GM15510 (cell line): ENCODE data around the gene GRM5.

Experiments
- POLR2A ChIP-seq: IDR thresholded peaks from 3 replicates; pipeline ENCODE4 v1.6.1; 2011; ENCODE audit warnings: borderline replicate concordance; ENCODE audit not compliant: insufficient read length; ENCODE audit errors: extremely low read depth

Gene GRM5

DNA sequence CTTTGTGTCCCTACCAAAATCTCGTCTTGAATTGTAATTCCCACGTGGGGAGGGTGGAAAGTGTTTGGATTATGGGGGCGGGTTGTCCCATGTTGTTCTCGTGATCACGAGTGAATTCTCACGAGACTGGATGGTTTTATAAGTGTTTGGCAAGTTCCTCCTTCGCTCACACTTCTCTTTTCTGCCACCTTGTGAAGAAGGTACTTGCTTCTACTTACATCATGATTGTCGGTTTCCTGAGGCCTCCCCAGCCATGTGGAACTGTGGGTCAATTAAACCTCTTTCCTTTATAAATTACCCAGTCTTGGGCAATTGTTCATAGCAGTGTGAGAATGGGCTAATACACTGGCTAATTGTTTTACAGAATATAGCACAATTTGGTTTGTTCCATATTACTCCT is 326.3 kb downstream of the GRM5 start:
- no peak for TF ChIP-seq POLR2A

DNA sequence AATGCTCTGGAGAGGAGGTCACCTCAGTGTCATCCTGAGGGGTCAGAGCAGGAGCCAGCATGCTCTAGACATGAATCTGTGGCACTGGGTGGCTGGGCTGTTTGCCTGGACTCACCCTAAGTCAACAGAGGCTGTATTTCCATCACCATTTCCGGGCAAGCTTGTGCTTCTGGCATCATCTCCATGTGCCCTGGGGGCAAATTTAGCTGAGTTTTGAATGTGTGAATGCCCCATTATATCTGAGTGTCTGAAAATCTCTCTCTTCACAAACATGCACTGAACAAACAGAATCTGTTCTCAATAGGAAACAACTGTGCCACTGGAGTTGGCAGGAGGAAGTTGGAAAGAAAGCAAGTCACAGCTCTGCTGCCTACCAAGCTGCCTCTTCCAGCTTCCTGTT is 356.2 kb downstream of the GRM5 start:
- no peak for TF ChIP-seq POLR2A

GRCh38 chr11:88704485-88704884 is 361.3 kb downstream of the GRM5 start:
- no peak for TF ChIP-seq POLR2A

DNA sequence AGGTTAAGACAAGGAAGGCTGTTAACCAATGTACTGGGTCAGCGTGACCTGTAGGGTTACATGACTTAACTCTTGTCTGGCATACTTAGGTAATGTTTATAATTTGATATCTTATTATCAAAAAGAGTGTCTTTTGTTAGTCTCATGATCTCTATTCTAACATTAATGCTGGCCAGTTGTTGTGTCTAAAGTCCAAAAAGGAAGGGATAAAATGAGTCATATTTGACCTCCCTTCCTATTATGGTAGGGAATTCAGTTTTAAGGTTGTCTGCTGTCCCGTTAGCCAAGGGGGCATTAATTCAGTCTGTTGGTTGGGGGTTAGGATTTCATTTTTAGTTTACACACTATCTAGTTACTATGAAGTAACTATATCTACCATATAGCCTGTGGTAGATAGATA is 364.0 kb downstream of the GRM5 start:
- no peak for TF ChIP-seq POLR2A

DNA sequence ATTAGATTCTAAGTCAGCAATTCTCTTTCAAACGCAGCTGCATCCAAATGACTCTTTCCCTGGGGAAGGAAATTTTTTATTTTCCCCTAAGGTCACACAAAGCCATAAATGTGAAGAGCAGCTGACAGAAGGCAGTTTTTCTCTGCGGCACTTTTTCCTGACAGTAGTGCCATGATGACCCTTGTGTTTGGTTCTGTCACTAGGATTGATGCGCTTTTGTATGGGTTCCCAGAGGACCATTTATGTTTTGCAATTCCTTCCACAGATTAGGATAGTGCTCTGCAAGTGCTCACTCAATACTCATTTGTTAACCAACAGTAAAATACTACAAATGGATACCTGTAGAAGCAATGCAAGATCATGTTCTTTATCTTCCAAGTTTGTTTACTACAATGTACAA is 368.6 kb downstream of the GRM5 start:
- no peak for TF ChIP-seq POLR2A

GRCh38 chr11:88695689-88696414 is 369.9 kb downstream of the GRM5 start:
- TF ChIP-seq POLR2A: no peak

DNA sequence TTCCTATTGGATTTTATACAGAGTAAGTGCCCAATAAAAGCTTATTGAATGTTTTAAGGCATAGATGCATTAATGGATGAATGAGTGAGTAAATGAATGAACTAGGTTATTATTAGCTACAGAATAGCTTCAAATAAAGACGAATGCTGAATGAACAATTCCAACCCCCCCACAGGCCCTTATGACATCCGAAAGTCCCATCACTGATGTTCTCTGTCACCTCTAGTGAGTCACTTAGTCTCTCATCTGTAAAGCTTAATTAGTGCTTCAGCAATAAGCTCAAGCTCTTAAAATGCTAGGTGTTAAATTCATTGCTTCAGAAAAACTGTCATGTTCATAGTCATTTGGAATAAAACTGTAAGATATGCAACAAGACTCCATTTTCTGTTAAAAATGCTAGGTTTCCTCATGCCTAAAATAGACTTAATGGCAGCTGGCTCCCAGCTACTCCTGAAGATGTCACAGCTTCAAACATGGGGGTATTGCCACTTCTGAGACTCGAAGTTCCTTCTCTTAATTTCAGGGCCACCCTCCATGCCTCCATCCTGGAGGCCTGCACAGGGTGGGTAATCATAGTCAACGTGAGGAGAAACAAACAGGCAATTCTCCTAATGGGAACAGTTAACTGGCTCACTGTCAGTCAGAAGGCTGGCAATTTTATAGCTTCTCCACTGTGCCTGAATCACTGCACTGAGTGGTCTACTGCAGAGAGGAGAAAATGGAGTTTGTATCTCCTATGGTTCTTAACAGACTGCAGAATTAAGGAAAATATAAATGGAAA is 373.3 kb downstream of the GRM5 start:
- no peak for TF ChIP-seq POLR2A

GRCh38 chr11:88689548-88690240 is 376.1 kb downstream of the GRM5 start:
- no peak for TF ChIP-seq POLR2A

- TF ChIP-seq POLR2A: no peak
Measured at GRCh38 chr11:88683024-88683423, 382.8 kb downstream of the GRM5 start.

DNA sequence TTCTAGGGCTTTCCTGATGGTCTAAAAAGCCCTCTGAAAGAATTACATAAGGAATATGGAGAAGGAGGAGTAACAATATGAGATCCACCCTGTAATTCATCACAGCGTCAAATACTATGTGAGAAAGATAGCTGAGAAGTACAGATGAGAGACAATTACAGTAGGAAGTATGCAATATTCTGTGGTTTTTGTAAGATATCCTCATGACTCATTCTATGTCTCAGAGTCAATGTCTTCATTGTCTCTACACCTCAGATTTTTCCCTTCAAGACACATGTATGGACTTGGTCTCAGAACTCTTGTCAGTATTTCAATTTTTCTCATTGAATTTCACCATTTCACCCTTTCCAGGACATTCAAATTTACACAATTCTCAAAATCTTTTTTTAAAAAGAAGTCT is 385.0 kb downstream of the GRM5 start:
- TF ChIP-seq POLR2A: no peak

DNA sequence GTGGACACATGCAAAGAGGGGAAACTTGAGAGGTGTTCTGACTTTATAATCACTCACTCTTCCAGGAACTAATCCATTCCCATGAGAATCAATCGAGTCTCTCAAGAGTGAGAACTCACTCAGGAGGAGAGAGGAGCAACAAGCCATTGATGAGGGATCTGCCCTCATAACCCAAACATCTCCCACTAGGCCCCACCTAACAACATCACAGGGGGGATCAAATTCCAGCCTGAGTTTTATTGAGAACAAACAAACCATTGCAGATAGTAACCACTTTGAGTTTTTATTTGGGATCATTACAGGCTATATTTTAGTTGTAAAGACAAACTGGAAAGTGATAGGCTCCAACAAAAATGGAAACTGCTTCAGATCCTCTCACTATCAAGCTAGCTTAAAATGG is 399.4 kb downstream of the GRM5 start:
- no peak for TF ChIP-seq POLR2A

GRCh38 chr11:88657076-88657738 is 408.6 kb downstream of the GRM5 start:
- no peak for TF ChIP-seq POLR2A

DNA sequence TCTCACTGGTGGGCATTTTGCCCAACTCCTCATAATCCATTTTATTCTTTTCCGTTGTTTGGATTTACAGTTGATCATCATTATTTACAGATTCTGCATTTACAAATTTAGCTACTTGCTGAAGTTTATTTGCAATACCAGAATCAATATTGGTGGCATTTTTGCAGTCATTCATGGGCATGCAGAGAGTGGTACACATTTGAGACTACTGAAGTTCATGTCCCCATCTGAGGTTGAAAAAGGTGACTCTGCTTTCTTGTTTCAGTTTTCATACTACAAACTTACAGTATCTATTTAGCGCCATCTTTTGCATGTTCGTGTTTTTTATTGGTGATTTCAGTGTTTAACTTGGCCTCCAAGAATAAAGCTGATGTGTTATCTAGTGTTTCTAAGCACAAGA is 409.5 kb downstream of the GRM5 start:
- TF ChIP-seq POLR2A: no peak

GRCh38 chr11:88655656-88656055 is 410.1 kb downstream of the GRM5 start:
- no peak for TF ChIP-seq POLR2A

GRCh38 chr11:88655196-88655595 is 410.6 kb downstream of the GRM5 start:
- no peak for TF ChIP-seq POLR2A

DNA sequence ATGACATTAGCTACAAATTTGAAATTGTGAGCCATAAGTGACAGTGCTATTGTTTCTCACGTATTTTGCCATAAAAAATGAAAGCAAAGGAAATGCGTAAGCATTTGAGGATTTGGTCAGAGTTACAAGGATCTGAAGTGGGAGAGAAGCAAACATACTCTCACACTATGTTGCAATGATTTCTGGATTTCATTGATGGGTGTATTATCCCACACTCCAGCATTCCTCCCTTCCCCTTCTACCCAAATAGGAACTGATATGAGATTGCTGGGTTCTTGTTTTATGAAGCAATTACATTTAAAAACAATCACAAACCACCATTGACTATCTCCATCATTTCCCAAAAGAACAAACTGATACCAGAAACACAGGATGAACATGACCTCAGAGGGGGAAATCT is 414.2 kb downstream of the GRM5 start:
- TF ChIP-seq POLR2A: no peak

DNA sequence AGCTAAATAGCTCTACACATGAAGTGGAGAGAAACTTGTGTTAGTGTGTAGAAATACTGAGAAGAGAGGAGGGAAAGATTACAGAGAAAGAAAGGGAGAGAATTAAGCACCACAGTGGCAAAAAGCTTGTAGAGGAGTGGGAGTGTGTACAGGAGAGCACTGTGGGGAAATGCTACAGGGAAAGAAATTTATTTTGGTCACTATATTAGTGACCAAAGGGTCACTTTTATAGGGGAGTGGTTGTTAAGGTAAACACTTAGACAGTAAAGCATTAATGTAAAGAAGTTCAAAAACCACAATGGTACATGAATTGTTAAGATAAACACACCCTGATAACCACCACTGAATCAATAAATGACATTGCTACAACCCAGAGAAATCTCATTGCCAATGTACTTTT is 421.1 kb downstream of the GRM5 start:
- TF ChIP-seq POLR2A: no peak
